GM18519 (cell line): ENCODE data around the gene NHERF1.

Experiments
- ATAC-seq: cut with Tn5 transposase; IDR thresholded peaks from one replicate; pipeline ENCODE4 v1.9.1; 2021; ENCODE audit warnings: mild to moderate bottlenecking, moderate library complexity; ENCODE audit not compliant: unreplicated experiment, low FRiP score

NHERF1 gene

GRCh38 chr17:74766413-74766812, 18.0 kb downstream of the NHERF1 start:
- no peak for ATAC-seq

- ATAC-seq, result no peak
Observed at GRCh38 chr17:74767111-74767516, 18.7 kb downstream of the NHERF1 start.

- no peak for ATAC-seq
Observed at GRCh38 chr17:74768069-74768762, 19.8 kb downstream of the NHERF1 start.

GRCh38 chr17:74768763-74769114, 20.3 kb downstream of the NHERF1 start:
- no peak for ATAC-seq

GRCh38 chr17:74769266-74769855, 20.9 kb downstream of the NHERF1 start:
- ATAC-seq, result no peak

GRCh38 chr17:74769856-74770497, 21.5 kb downstream of the NHERF1 start:
- ATAC-seq, result no peak

GRCh38 chr17:74770498-74771318, 22.3 kb downstream of the NHERF1 start:
- no peak for ATAC-seq

GRCh38 chr17:74771319-74771914, 23.0 kb downstream of the NHERF1 start:
- no peak for ATAC-seq

- no peak for ATAC-seq
Observed at GRCh38 chr17:74772053-74772452, 23.6 kb downstream of the NHERF1 start.

GRCh38 chr17:74773414-74773813, 25.0 kb downstream of the NHERF1 start:
- no peak for ATAC-seq

- no peak for ATAC-seq
Observed at GRCh38 chr17:74773871-74774286, 25.5 kb downstream of the NHERF1 start.

- no peak for ATAC-seq
Observed at GRCh38 chr17:74775409-74776043, 27.1 kb downstream of the NHERF1 start.

- ATAC-seq, result peak; percentile 66
Observed at GRCh38 chr17:74776044-74776962, 27.9 kb downstream of the NHERF1 start, which contains the start of gene NAT9. Gene NAT9, minus strand, starts transcription at chr17:74776345. Its CDS starts 647 bp downstream, at chr17:74775698.

- no peak for ATAC-seq
Observed at GRCh38 chr17:74776990-74777389, 28.6 kb downstream of the NHERF1 start.

- no peak for ATAC-seq
Observed at GRCh38 chr17:74777901-74778515, 29.6 kb downstream of the NHERF1 start.

- ATAC-seq, result no peak
Observed at GRCh38 chr17:74778960-74779359, 30.5 kb downstream of the NHERF1 start.

GRCh38 chr17:74779501-74779900, 31.1 kb downstream of the NHERF1 start:
- ATAC-seq, result no peak

- ATAC-seq, result no peak
Observed at GRCh38 chr17:74779948-74780400, 31.5 kb downstream of the NHERF1 start.
